Activated gamma-delta T cell treated with Interleukin-2 at 50 U/mL for 16 hours (primary cell): Measurements from ENCODE around the gene AP5B1.

Source experiments
- DNase-seq: peaks from one replicate; pipeline ENCODE4 v3.0.0-alpha.2; 2020

The AP5B1 gene

GRCh38 chr11:65801153-65801987 is 20.6 kb upstream of the AP5B1 start:
- no peak for DNase-seq

- DNase-seq, result no peak
These were observed 18.1 kb upstream of the AP5B1 start for GRCh38 chr11:65798882-65799281.

GRCh38 chr11:65797711-65798110 is 16.9 kb upstream of the AP5B1 start:
- no peak for DNase-seq

- DNase-seq, result no peak
These were observed 16.2 kb upstream of the AP5B1 start for GRCh38 chr11:65796726-65797601.

- DNase-seq, result no peak
These were observed 14.1 kb upstream of the AP5B1 start for GRCh38 chr11:65794570-65795510.

- DNase-seq, result no peak
These were observed 13.0 kb upstream of the AP5B1 start for GRCh38 chr11:65793625-65794400.

- no peak for DNase-seq
These were observed 12.4 kb upstream of the AP5B1 start for GRCh38 chr11:65793144-65793581.

- DNase-seq, result no peak
These were observed 11.7 kb upstream of the AP5B1 start for GRCh38 chr11:65792456-65792855.

- peak; percentile 59 for DNase-seq
These were observed 11.0 kb upstream of the AP5B1 start for GRCh38 chr11:65791719-65792213.

GRCh38 chr11:65790902-65791650 is 10.3 kb upstream of the AP5B1 start:
- no peak for DNase-seq

- no peak for DNase-seq
These were observed 9.5 kb upstream of the AP5B1 start for GRCh38 chr11:65790104-65790901.

- DNase-seq, result no peak
These were observed 8.7 kb upstream of the AP5B1 start for GRCh38 chr11:65789230-65790103.

GRCh38 chr11:65788821-65789220 is 8.0 kb upstream of the AP5B1 start:
- no peak for DNase-seq

- no peak for DNase-seq
These were observed 7.2 kb upstream of the AP5B1 start for GRCh38 chr11:65787649-65788622.

- no peak for DNase-seq
These were observed 6.2 kb upstream of the AP5B1 start, which contains the start of gene OVOL1 for GRCh38 chr11:65786786-65787636. TSS of gene OVOL1 (plus strand) at chr11:65787063. CDS start at chr11:65787374, 311 bp downstream.

- no peak for DNase-seq
These were observed 5.4 kb upstream of the AP5B1 start for GRCh38 chr11:65786008-65786785.
